GM19328 (cell line): Measurements from ENCODE around the gene PDP2.
"Not testable (repeated sequence)": the region's sequence is repeated elsewhere in the genome, so short reads cannot be mapped to it uniquely, and the experiment has no call there.

Experiments used
- ATAC-seq: cut with Tn5 transposase; IDR thresholded peaks from one replicate; pipeline ENCODE4 v1.9.1; 2021; ENCODE audit warnings: mild to moderate bottlenecking, moderate library complexity; ENCODE audit not compliant: unreplicated experiment

Gene PDP2

GRCh38 chr16:66853261-66854139 lies 26.8 kb upstream of the PDP2 start:
- ATAC-seq, result no peak

GRCh38 chr16:66856184-66856730 lies 24.1 kb upstream of the PDP2 start:
- no peak for ATAC-seq

DNA sequence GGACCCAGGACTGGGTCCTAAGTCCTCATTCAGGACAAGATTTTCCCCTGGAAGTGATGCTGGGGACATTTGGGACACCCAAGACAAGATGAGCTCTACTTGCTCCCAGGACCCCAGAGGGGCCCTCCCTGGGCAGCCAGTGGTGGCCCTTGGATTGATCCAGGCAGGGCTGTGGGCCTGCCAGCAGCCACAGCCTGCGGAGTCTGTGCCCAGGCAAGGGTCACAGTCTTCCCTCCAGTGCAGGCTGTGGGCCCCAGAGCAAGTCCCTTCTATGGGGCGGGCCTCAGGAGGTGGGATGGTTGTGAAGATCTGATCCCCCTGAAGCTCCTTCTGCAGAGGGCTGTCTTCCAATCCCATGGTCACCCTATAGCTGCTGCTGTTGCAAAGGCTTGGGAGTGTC lies 23.5 kb upstream of the PDP2 start:
- ATAC-seq, result no peak

DNA sequence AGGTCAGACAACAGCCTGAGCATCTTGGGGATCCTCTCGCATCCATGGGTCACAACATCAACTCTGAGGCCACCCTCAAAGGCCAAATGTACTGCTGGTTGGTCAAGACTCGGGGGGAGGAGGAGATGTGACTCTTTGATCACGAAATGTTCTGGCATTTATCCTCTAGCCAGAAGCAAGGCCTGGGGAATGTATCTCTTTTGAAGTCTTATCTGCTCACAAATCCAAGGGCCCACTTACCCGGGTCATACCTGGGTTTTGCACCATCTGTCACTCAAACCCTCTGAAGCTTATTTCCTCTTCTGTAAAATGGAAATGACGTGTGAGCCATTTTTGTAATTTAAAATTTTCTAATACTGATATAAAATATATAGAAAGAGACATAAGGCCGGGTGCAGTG lies 22.9 kb upstream of the PDP2 start:
- no peak for ATAC-seq

GRCh38 chr16:66858740-66859396 lies 21.4 kb upstream of the PDP2 start:
- ATAC-seq, result no peak

- no peak for ATAC-seq
Observed at GRCh38 chr16:66859397-66860068, 20.8 kb upstream of the PDP2 start.

DNA sequence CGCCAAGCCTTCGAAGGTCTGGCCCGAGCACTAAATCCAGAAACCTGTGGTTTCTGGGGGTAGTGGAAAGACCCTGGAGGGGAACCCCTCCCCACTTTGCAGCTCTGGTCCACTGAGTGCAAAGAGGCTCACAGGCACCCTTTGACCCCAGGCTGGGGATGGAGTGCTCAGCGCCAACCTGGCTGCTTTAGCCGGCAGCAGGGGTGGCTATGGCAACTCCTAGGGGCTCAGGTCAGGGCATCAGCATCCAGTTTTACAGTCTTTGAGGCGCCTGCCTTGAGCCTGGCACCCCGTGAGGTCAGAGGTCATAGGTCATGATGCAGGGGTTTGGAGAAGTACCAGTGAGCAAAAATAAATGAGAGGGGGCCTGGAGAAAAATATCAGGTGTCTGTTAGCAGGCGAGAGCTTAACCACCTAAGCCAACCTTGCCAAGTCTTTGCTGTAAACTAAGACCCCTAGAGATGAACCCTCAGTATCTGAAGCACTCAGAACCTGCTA lies 18.2 kb upstream of the PDP2 start:
- ATAC-seq, result no peak

- ATAC-seq, result no peak
Observed at GRCh38 chr16:66863707-66864106, 16.6 kb upstream of the PDP2 start.

DNA sequence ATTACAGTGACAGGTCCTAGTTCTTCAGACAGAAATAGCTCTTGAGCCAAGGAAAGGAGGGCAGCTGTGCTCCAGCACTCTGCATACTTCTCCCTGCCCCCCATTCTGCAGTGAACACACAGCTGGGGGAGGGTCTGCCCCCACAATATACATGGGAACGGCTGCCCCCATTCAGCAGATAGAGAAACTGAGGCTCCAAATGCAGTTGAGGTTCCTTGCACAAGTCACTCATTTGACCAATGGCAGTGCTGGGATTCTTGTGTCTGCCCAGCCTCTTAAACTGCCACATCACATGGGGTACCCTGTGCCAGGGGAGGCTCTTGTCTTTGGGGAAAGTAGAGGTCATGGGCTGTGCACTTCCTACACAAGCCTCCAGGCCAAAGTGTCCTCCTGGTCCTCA lies 10.9 kb upstream of the PDP2 start:
- ATAC-seq, result no peak

DNA sequence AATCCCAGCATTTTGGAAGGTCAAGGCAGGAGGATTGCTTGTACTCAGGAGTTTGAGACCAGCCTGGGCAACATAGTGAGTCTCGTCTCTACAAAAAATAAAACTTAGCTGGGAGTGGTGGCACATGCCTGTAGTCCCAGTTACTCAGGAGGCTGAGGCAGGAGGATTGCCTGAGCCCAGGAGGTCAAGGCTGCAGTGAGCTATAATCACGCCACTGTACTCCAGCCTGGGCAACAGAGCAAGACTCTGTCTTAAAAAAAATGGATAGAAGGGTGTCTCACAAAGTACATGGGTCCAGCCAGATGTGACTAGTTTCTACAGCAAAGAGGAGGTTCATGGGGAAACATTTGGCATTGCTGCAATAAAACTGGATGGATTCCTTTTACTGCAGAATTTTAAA lies 9.0 kb upstream of the PDP2 start:
- ATAC-seq, result not testable (repeated sequence)

DNA sequence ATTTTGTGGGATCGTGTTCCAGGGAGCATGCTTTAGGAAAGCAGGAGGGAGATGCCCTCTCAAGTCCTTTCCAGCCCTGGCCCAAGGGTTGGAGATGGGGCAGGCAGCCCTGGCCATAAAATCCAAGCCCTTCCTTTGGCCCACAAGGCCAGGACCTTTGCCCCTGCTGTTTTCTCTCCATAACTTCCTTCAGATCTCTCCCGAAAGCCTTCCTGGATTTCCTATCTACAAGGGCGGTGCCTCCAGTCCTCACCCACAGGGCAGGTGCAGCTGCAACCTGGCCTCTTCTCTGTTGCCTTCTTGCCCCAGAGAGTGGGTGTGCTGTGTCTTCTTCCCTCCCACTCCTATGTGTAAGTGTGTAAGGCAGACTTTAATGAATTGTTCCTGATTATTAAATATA lies 8.5 kb upstream of the PDP2 start:
- ATAC-seq, result no peak

GRCh38 chr16:66872559-66872942 lies 7.8 kb upstream of the PDP2 start:
- no peak for ATAC-seq

- peak; percentile 75 for ATAC-seq
Observed at GRCh38 chr16:66872943-66873684, 7.2 kb upstream of the PDP2 start.

- no peak for ATAC-seq
Observed at GRCh38 chr16:66873685-66874055, 6.6 kb upstream of the PDP2 start.

DNA sequence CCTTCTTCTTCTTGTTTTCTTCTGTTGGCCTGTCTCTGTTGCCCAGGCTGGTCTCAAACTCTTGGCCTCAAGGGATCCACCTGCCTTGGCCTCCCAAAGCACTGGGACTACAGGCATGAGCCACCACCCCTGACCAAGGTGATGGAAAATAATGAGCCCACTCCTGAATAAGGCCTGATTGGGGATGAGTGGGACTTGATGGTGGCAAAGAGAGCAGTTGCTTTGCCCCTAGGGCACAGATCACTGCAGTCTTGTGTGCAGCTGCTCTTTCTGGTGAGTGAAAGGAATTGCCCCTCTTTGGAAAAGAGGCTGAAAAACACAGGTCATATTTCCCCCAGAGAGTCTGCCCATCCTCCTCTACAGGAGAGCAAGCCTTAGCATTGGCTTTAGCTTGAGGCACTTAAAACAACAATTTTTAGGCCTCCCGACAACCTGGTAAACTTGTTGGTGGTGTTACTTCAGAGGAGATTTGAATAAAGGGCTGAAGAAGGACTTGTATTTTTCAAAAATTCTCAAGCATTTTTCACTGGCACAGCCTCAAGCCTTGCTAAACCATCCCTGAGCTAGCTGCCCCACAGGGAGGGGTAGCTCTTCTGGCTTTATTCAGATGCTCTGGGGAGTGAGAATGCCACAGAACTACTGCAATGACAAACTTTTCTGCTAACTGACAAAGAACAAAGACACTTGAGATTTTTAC lies 6.1 kb upstream of the PDP2 start:
- no peak for ATAC-seq

DNA sequence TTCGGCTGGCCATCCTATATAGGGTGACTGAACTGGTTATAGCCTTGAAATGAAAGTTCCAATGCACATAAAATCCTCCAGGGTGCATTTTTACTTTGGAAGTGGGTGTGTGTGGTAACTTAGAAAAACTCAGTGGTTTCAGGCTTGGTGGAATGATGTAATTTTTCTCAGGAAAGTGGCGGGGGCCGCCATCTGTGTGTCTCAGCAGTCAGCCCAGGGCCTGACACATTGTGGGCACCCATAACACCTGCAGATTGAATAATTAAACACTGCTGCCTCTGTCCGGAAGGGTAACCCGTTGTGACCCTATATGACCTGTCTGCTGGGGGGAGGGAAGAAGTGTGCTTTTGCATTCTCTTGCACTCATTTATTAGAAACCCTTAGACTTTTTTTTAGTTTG lies 2.2 kb upstream of the PDP2 start:
- ATAC-seq, result no peak

DNA sequence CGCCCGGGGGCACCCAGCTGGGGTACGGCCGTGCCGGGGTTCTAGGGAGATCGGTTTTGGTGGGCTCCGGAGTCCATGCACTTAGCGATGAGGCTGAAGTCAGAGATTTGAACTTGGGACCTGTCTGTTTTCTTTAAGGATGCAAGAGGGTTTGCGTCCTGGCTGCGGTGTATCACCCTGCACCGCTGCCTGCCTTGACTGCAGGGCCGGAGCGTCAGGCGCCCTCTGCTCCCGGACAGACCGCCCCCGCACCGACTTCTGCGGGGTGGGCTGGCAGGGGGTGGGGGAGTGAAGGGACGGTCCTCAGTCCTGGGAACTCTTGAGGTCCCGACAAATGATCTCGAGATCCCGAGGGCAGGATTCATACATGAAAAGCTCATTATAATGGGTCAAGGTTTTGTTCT lies 701 bp downstream of the PDP2 start:
- peak; percentile 8 for ATAC-seq

- ATAC-seq, result no peak
Observed at GRCh38 chr16:66881560-66881959, 1.2 kb downstream of the PDP2 start.

DNA sequence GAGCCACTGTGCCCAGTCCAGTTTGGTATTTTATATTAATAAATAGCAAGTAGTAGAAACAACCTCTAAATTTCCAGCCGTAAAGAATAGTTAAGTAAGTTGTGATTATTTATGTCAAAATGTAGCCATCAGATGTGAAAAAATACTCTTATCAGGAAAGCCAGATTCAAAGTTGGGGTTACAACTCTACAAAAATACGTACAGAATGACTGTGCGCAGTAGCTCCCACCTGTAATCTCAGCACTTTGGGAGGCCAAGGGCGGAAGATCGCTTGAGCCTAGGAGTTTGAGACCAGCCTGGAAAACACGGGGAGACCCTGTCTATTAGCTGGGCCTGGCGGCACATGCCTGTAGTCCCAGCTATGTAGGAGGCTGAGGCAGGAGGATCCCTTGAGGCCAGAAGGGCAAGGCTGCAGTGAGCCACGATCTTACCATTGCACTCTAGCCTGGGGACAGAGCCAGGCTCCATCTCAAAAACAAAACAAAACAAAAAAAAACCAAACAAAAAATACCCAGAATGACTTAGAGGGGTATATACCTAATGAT lies 1.7 kb downstream of the PDP2 start:
- no peak for ATAC-seq

DNA sequence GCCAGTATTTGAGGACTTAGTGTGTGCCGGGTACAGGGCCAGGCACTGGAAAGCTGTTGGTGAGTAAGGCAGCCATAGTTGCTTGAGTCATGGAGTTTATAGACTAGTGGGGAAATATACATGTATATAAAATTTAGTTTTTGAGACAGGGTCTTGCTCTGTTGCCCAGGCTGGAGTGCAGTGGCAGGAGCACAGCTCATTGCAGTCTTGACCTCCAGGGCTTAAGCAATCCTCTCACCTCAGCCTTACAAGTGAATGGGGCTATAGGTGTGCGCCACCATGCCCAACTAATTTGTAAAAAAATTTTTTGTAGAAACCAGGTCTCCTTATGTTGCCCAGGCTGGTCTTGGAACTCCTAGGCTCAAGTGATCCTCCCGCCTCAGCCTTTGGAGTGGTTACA lies 2.4 kb downstream of the PDP2 start:
- no peak for ATAC-seq
